CD4-positive, CD25-positive, alpha-beta regulatory T cell (primary cell): Measurements from ENCODE around the gene FOXO6. TPM values are rescaled to one million over a fixed set of nuclear protein-coding genes. Genes with fewer than 3 reads are reported as not detected.

Experiments
- ATAC-seq, 2 donors: fragments of 150-1000 bp; cut with Tn5 transposase; one replicate each; pipeline ENCODE4 v1.10.0; 2021; ENCODE audit warnings: low read depth in 2 of 2, moderate number of reproducible peaks in 2 of 2, moderate library complexity in 1 of 2
- DNase-seq, 3 donors: peaks; one replicate each; pipeline versions ENCODE4 v3.0.0 to v3.0.0-alpha.2; 2012 to 2022; ENCODE audit warnings: mixed read lengths in 1 of 3
- H3K27ac ChIP-seq: one replicate; pipeline ENCODE4 v1.7.0; 2013; ENCODE audit warnings: mild to moderate bottlenecking, low read length; ENCODE audit not compliant: insufficient read depth, poor library complexity, severe bottlenecking
- H3K27me3 ChIP-seq: one replicate; pipeline ENCODE4 v1.7.0; 2013; ENCODE audit warnings: low read length; ENCODE audit not compliant: control insufficient read depth, insufficient read depth
- H3K36me3 ChIP-seq: one replicate; pipeline ENCODE4 v1.7.0; 2013; ENCODE audit warnings: mild to moderate bottlenecking, low read length, moderate library complexity; ENCODE audit not compliant: control insufficient read depth, insufficient read depth
- H3K4me1 ChIP-seq: 2 replicates; pipeline ENCODE4 v1.7.0; 2013; ENCODE audit warnings: mild to moderate bottlenecking, low read length; ENCODE audit not compliant: insufficient read depth, control insufficient read depth, poor library complexity, severe bottlenecking
- H3K4me3 ChIP-seq: one replicate; pipeline ENCODE4 v1.7.0; 2013; ENCODE audit warnings: low read depth, mild to moderate bottlenecking, low read length, moderate library complexity
- H3K9me3 ChIP-seq, 2 experiments: 1 replicate in 1 of 2; 2 replicates in 1 of 2; pipeline ENCODE4 v1.7.0; 2013; ENCODE audit warnings: low read length in 2 of 2, mild to moderate bottlenecking in 1 of 2, moderate library complexity in 1 of 2; ENCODE audit not compliant: control insufficient read depth in 2 of 2
- H3K27ac Mint-ChIP-seq, 3 donors: one replicate each; pipeline ENCODE4 v1.8.0; 2020 to 2022; ENCODE audit warnings: mild to moderate bottlenecking in 3 of 3, mixed read lengths in 3 of 3, moderate library complexity in 2 of 3
- H3K27me3 Mint-ChIP-seq: one replicate; pipeline ENCODE4 v1.8.0; 2022; ENCODE audit warnings: mild to moderate bottlenecking, mixed read lengths
- H3K36me3 Mint-ChIP-seq: one replicate; pipeline ENCODE4 v1.8.0; 2020; ENCODE audit warnings: mixed read lengths
- H3K4me1 Mint-ChIP-seq, 4 donors: one replicate each; pipeline ENCODE4 v1.8.0; 2020 to 2022; ENCODE audit warnings: mixed read lengths in 4 of 4, mild to moderate bottlenecking in 1 of 4
- H3K4me3 Mint-ChIP-seq, 4 donors: one replicate each; pipeline ENCODE4 v1.8.0; 2020 to 2022; ENCODE audit warnings: mild to moderate bottlenecking in 4 of 4, mixed read lengths in 4 of 4, moderate library complexity in 3 of 4
- H3K9me3 Mint-ChIP-seq, 7 donors: one replicate each; pipeline ENCODE4 v1.8.0; 2020 to 2022; ENCODE audit warnings: mixed read lengths in 7 of 7, mild to moderate bottlenecking in 3 of 7, moderate library complexity in 2 of 7
- polyA plus RNA-seq, 4 donors: library from polyadenylated mRNA; unstranded; fragments of 300-500 nt; fragmentation: Illumina TruSeq; gene quantifications; one replicate each; pipeline ENCODE4 v1.2.3, GENCODE V29; 2021
- total RNA-seq: library from RNA; stranded (reverse); gene quantifications from one replicate; pipeline ENCODE4 v1.2.3, GENCODE V29; 2022

Gene FOXO6
- total and polyA plus RNA-seq, 5 donors from 2014 or later = 0.91 TPM; not detected in 4

GRCh38 chr1:41350055-41350378, 11.2 kb upstream of the FOXO6 start:
- H3K27me3 Mint-ChIP-seq = peaks cover 5% of the 10 kb centered on the region
- H3K4me3 ChIP-seq = no peak overlapping the region
- no peak overlapping the region for H3K4me3 Mint-ChIP-seq
- no peaks in the 10 kb centered on the region for H3K4me1 ChIP-seq
- no peaks in the 10 kb centered on the region for H3K36me3 ChIP-seq
- H3K9me3 Mint-ChIP-seq = peaks cover 0 to 2% (median 0%) of the 10 kb centered on the region in 7 donors
- no peak overlapping the region for H3K27ac Mint-ChIP-seq
- no peaks in the 10 kb centered on the region for H3K4me1 Mint-ChIP-seq
- no peak for ATAC-seq
- no peaks in the 10 kb centered on the region for H3K9me3 ChIP-seq
- DNase-seq = no peak
- H3K27me3 ChIP-seq = no peaks in the 10 kb centered on the region
- no peak overlapping the region for H3K27ac ChIP-seq
- H3K36me3 Mint-ChIP-seq = no peaks in the 10 kb centered on the region

GRCh38 chr1:41351262-41352151, 9.7 kb upstream of the FOXO6 start:
- Histone ChIP-seq H3K9me3 (no peaks in the 10 kb centered on the region), H3K4me1 (no peaks in the 10 kb centered on the region), H3K27me3 (no peaks in the 10 kb centered on the region), H3K36me3 (no peaks in the 10 kb centered on the region), H3K4me3 (no peak overlapping the region), H3K27ac (no peak overlapping the region)
- peaks cover 5% of the 10 kb centered on the region for H3K27me3 Mint-ChIP-seq
- peaks cover 0 to 2% (median 0%) of the 10 kb centered on the region in 7 donors for H3K9me3 Mint-ChIP-seq
- DNase-seq = no peak
- no peak for ATAC-seq
- H3K27ac Mint-ChIP-seq = no peak overlapping the region
- H3K4me1 Mint-ChIP-seq = no peaks in the 10 kb centered on the region
- no peaks in the 10 kb centered on the region for H3K36me3 Mint-ChIP-seq
- no peak overlapping the region for H3K4me3 Mint-ChIP-seq

GRCh38 chr1:41353744-41354143, 7.5 kb upstream of the FOXO6 start:
- no peaks in the 10 kb centered on the region for H3K27me3 ChIP-seq
- H3K9me3 Mint-ChIP-seq = peaks cover 0 to 2% (median 0%) of the 10 kb centered on the region in 7 donors
- DNase-seq = no peak
- H3K4me1 ChIP-seq = no peaks in the 10 kb centered on the region
- H3K4me1 Mint-ChIP-seq = no peaks in the 10 kb centered on the region
- H3K36me3 ChIP-seq = no peaks in the 10 kb centered on the region
- no peaks in the 10 kb centered on the region for H3K9me3 ChIP-seq
- H3K27me3 Mint-ChIP-seq = peaks cover 5% of the 10 kb centered on the region
- H3K4me3 Mint-ChIP-seq = no peak overlapping the region
- ATAC-seq = no peak
- H3K27ac ChIP-seq = no peak overlapping the region
- no peak overlapping the region for H3K27ac Mint-ChIP-seq
- H3K36me3 Mint-ChIP-seq = no peaks in the 10 kb centered on the region
- no peak overlapping the region for H3K4me3 ChIP-seq

GRCh38 chr1:41354956-41355355, 6.3 kb upstream of the FOXO6 start:
- peaks cover 0 to 3% (median under 1%) of the 10 kb centered on the region in 4 donors for H3K4me1 Mint-ChIP-seq
- H3K9me3 Mint-ChIP-seq = no peaks in the 10 kb centered on the region
- Histone ChIP-seq H3K27ac (no peak overlapping the region), H3K9me3 (no peaks in the 10 kb centered on the region), H3K36me3 (no peaks in the 10 kb centered on the region), H3K4me3 (no peak overlapping the region), H3K27me3 (no peaks in the 10 kb centered on the region), H3K4me1 (no peaks in the 10 kb centered on the region)
- no peaks in the 10 kb centered on the region for H3K36me3 Mint-ChIP-seq
- H3K27me3 Mint-ChIP-seq = peaks cover 5% of the 10 kb centered on the region
- no peak overlapping the region for H3K27ac Mint-ChIP-seq
- no peak overlapping the region for H3K4me3 Mint-ChIP-seq
- ATAC-seq (no peak), DNase-seq (no peak)

- ATAC-seq (no peak), DNase-seq (no peak)
- Mint-ChIP-seq H3K4me3 (no peak overlapping the region), H3K27ac (no peak overlapping the region), H3K4me1 (peaks cover 0 to 7% (median 1%) of the 10 kb centered on the region in 4 donors), H3K36me3 (no peaks in the 10 kb centered on the region), H3K27me3 (peaks cover 5% of the 10 kb centered on the region), H3K9me3 (no peaks in the 10 kb centered on the region)
- no peaks in the 10 kb centered on the region for H3K4me1 ChIP-seq
- no peaks in the 10 kb centered on the region for H3K36me3 ChIP-seq
- H3K4me3 ChIP-seq = no peak overlapping the region
- no peak overlapping the region for H3K27ac ChIP-seq
- H3K27me3 ChIP-seq = no peaks in the 10 kb centered on the region
- no peaks in the 10 kb centered on the region for H3K9me3 ChIP-seq
These were observed 5.9 kb upstream of the FOXO6 start for GRCh38 chr1:41355356-41355755.

GRCh38 chr1:41355761-41356160, 5.5 kb upstream of the FOXO6 start:
- Histone ChIP-seq H3K4me3 (no peak overlapping the region), H3K9me3 (no peaks in the 10 kb centered on the region), H3K36me3 (no peaks in the 10 kb centered on the region), H3K27ac (no peak overlapping the region), H3K27me3 (no peaks in the 10 kb centered on the region), H3K4me1 (no peaks in the 10 kb centered on the region)
- peaks cover 5% of the 10 kb centered on the region for H3K27me3 Mint-ChIP-seq
- no peaks in the 10 kb centered on the region for H3K36me3 Mint-ChIP-seq
- no peak for DNase-seq
- H3K4me3 Mint-ChIP-seq = no peak overlapping the region
- no peaks in the 10 kb centered on the region for H3K9me3 Mint-ChIP-seq
- peaks cover 0 to 11% (median 3%) of the 10 kb centered on the region in 4 donors for H3K4me1 Mint-ChIP-seq
- no peak overlapping the region for H3K27ac Mint-ChIP-seq
- ATAC-seq = no peak

- Mint-ChIP-seq H3K27ac (no peak overlapping the region), H3K4me1 (peaks cover 0 to 12% (median 4%) of the 10 kb centered on the region in 4 donors), H3K4me3 (peak overlapping the region in 1 of 4 donors; percentile 23), H3K27me3 (peaks cover 5% of the 10 kb centered on the region), H3K36me3 (no peaks in the 10 kb centered on the region), H3K9me3 (no peaks in the 10 kb centered on the region)
- no peaks in the 10 kb centered on the region for H3K36me3 ChIP-seq
- H3K4me1 ChIP-seq = peaks cover under 1% of the 10 kb centered on the region
- ATAC-seq (no peak), DNase-seq (no peak)
- H3K27me3 ChIP-seq = no peaks in the 10 kb centered on the region
- H3K4me3 ChIP-seq = no peak overlapping the region
- H3K27ac ChIP-seq = no peak overlapping the region
- no peaks in the 10 kb centered on the region for H3K9me3 ChIP-seq
These were observed 4.5 kb upstream of the FOXO6 start for GRCh38 chr1:41356752-41357151.
